HTR-8/SVneo (cell line): Measurements from ENCODE around the gene C10orf95.
"Not testable (repeated sequence)": the region's sequence is repeated elsewhere in the genome, so short reads cannot be mapped to it uniquely, and the experiment has no call there.

Experiments
- DNase-seq: peaks from one replicate; pipeline ENCODE4 v3.0.0; 2011; ENCODE audit warnings: low spot score, mixed read lengths; ENCODE audit not compliant: insufficient read length
- FAIRE-seq: peaks from 2 replicates; lab custom pipeline; 2011; peaks lifted over from hg19 to GRCh38; lab: Jason Lieb, UNC

Gene C10orf95

DNA sequence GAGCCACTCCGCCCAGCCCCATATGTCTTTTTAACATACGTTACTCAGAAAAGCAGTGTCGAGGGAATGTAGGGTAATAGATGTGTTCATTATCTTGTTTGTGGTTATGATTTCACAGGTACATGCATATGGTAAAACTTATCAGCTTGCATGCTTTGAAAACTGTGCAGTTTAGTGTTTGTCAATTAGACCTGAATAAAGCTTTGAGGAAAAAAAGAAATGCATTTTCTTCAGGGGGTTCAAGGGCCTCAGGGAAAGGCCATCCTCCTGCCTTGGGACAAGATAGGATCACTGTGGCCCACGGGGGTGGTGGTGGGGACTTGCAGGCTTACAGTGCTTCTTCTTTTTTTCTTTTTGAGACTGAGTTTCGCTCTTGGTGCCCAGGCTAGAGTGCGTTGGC lies 16.0 kb upstream of the C10orf95 start:
- FAIRE-seq (peak; percentile 4), DNase-seq (no peak)

GRCh38 chr10:102465466-102465865 lies 14.1 kb upstream of the C10orf95 start:
- DNase-seq (no peak), FAIRE-seq (no peak)

DNA sequence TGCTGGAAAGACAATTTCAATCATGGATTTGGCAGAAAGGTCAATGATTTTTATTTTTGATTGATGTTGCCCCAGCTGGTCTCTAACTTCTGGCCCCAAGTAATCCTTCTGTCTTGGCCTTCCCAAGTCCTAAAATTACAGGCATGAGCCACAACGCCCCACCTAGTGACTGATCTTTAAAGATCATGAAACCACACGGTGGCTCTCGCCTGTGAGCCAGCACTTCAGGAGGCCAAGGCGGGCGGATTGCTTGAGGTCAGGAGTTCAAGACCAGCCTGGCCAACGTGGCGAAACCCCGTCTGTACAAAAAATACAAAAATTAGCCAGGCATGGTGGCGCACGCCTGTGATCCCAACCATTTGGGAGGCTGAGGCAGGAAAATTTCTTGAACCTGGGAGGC lies 12.6 kb upstream of the C10orf95 start:
- FAIRE-seq (no peak), DNase-seq (no peak)

DNA sequence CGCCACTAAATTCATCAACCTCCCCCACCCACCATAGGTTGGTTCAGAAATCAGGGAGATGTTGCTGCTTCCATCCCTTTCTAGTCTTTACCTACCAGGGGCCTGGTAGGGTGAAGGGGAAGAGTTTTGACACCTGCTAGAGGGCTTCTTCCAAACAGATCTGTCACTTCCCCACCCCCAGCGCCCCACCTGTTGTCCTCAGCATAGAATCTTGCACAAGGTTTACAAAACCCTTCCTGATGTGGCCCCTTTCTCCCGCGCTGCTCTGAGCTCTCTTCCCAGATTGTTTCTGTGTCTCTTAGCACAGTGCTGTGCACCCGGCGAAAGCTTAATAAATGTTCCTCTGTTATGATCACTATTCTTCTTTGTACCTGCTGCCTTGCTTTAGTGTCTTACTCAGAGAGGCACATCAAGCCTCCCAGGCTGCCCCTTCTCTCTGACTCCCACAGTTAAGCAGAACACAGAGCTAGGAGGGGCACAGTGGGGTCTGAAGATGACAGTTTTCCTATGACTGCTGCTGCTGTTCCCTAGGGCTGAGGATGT lies 11.2 kb upstream of the C10orf95 start:
- no peak for FAIRE-seq

GRCh38 chr10:102461187-102462054 lies 10.1 kb upstream of the C10orf95 start:
- no peak for FAIRE-seq
- DNase-seq: peak; percentile 98

More for the DNA sequence above, 11.2 kb upstream of the C10orf95 start:
- DNase-seq: no peak

- DNase-seq: no peak
- no peak for FAIRE-seq
Observed at GRCh38 chr10:102460836-102461186, 9.5 kb upstream of the C10orf95 start.

DNA sequence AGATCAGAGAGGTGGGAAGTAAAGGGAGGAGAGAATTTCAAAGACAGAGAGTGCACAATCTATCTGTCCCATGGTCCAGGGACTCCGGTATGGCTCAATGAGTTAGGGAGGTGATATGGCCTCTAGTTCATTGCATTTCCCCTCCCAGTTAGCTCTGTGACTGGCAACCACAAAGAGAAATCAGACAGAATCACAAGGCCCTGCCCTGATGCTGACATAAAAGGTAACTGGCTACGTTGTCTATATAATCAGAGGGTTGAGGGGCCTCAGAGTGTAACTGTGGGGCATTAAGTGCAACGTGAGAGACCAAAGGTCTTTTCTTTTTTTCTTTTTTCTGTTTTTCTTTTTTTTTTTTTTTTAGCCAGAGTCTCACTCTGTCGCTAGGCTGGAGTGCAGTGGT lies 7.3 kb upstream of the C10orf95 start:
- DNase-seq: no peak
- FAIRE-seq: no peak

DNA sequence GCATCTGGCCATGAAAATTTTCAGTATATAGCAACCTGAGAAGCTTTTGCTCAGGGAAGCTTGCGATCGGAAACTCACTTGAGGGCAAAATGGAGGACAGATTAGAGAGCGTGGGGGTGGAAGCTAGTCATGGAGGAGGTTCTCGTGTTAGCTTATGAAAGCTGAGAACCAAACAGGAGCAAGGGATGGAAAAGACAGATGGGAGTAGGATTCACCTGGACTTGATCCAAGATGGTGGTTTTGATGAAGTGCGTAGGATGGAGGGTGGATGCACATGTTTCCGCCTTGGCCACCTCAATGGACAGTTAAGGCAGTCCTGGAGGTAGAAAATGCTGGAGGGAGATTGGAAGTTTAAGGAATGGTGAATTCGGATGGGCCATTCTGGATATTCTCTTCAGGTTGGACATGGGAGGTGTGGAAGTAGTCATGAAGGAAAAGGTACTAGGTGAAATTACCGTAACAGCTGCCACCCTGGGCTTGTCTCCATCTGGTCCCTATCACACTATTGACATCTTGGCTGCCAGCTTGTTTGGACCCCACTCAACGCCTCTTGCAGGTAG lies 6.3 kb upstream of the C10orf95 start:
- DNase-seq (no peak), FAIRE-seq (no peak)

DNA sequence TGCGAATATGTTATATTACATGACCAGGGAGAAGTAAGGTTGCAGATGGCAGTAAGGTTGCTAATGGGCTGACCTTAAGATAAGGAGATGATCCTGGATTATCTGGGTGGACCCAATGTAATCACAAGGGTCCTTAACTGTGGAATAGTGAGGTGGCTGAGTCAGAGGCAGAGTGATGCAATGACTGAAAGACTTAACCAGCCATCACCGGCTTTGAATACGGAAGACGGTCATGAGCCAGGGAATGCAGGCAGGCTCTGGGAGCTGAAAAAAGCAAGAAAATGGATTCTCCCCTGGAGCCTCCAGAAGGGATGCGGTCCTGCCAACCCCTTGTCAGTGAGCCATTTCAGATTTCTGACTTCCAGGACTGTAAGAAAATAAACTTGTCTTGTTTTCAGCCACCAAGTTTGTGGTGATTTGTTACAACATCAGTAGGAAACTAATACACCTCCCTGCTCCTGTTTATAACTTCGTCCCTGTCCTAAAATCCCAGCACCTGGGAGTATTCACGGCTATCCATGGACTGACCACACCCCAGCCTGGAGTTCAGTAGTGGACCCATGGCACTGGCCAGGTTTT lies 4.6 kb upstream of the C10orf95 start:
- no peak for FAIRE-seq
- no peak for DNase-seq

GRCh38 chr10:102454662-102455487 lies 3.5 kb upstream of the C10orf95 start:
- not testable (repeated sequence) for FAIRE-seq, DNase-seq

GRCh38 chr10:102453502-102453901 lies 2.2 kb upstream of the C10orf95 start:
- FAIRE-seq: no peak

DNA sequence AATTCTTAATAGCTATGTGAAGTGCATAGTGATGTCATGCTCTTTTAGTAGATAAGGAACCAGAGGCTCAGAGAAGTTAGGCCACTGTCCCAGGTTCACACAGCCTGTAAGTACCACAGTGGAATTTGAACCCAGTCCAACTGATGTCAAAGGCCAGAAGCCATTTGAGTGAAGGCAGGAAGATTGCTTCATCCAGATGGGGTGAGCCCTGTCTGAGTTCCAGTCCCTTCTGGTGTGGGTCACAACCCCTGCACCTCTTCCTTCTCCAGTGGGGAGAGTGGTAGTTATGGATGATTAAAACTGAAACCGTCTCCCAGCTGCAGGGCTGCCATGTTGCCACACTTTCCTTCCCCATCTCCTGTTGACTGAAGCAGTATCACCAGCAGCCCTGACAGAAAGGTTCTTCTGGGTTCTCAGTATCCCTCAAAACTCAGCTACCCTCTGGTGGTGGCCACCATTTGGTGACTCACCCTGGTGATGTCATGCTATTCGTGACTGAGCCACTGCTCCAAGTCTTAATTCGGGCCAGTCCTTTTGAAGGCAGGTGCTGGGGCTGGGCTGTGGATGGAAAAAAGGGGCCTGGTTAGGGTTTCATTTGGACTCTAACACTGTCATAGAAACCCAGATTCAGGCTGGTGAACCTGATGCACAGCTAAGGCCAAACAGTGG lies 1.5 kb upstream of the C10orf95 start:
- FAIRE-seq (no peak), DNase-seq (peak; percentile 50)

More at GRCh38 chr10:102453502-102453901, 2.2 kb upstream of the C10orf95 start:
- no peak for DNase-seq

- FAIRE-seq (peak; percentile 93), DNase-seq (peak; percentile 85)
Observed at GRCh38 chr10:102450374-102451104, 804 bp downstream of the C10orf95 start.

DNA sequence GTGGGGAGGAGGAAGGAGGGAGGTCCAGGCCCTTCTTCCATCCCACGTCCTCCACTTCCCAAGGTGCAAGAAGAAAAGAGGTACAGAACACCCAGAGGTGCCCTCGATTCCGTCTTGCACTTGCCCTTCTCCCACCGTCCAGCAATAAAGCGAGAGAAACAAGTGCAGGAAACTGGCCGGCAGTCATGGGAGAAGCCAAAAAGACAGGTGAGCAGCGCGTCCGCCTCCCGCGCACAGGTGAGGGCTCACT lies 1.3 kb downstream of the C10orf95 start:
- no peak for DNase-seq
- no peak for FAIRE-seq

- FAIRE-seq (no peak), DNase-seq (peak; percentile 59)
Observed at GRCh38 chr10:102449321-102450123, 1.8 kb downstream of the C10orf95 start.

DNA sequence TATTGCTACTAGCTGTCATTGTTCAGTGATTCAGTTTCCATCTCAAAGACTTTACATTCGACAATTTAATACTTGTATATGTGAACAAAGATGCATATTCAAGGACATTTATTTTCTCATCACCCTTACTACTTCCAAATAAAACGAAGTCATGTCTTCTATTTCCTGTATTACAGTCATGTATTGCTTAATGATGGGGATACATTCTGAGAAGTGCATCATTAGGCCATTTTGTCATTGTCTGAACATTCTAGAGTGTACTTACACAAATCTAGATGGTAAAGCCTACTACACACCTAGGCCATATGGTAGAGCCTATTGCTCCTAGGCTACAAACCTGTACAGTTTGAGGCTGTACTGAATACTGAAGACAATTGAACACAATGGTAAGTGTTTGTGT lies 6.5 kb downstream of the C10orf95 start:
- DNase-seq (no peak), FAIRE-seq (no peak)

DNA sequence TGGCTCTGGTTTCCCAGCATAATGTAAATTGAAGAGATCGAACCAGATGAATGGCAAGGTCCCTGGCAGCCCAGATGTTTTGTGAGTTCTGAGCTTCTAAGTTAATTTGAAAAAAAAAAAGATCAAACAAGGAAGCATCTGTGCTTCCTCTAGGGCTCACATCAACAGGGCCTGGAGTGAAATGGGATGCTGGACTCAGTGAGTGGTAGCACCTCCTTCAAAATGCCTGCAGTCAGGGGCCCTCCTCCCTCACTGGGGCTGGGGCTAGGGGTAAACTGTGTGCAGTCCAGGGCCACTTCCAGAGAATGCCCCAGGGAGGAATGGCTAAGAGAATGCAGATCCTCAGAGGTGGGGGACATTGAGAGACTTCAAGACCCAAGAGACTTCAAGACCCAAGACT lies 13.0 kb downstream of the C10orf95 start:
- DNase-seq: no peak
- no peak for FAIRE-seq

DNA sequence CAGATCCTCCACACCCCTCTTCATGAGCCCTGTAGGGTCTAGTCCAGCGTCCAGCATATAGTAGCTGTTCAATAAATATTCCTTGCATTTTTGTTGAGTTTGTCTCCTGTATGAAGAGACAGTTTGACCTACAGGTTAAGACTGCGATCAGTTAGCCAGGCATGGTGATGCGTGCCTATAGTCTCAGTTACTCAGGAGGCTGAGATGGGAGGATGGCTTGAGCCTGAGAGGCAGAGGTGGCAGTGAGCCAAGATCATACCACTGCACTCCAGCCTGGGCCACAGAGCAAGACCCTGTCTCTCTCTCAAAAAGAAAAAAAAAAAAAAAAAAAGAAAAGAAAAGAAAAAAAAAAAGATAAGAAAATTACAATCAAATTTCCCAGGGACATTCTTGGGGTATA lies 13.8 kb downstream of the C10orf95 start:
- no peak for FAIRE-seq
- DNase-seq: no peak

DNA sequence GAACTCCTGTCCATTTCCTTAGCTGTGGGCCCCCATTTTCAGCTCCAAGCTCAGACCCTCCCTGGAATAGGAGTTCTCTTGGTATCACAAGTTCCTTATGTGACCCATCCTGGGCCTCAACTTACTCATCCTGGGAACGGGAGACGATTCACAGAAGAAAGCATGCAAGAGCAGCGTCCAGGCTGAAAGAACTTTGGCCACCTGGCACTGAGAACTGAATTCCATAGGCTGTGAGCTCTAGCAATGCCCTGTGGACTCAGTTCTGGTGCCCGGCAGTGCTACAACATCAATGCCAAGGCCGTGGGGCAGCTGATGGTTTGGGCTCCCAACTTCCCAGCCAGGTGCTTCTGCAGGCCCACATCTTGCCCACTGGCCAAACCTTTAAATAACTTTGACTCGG lies 15.0 kb downstream of the C10orf95 start:
- FAIRE-seq (no peak), DNase-seq (no peak)
